Panc1 (cell line): ENCODE results near the gene AMN. TPM values are rescaled to one million over a fixed set of nuclear protein-coding genes. Genes with fewer than 3 reads are reported as not detected.

ENCODE experiments used
- ATAC-seq: fragments of 200-7000 bp; cut with Tn5 transposase; 2 replicates; pipeline ENCODE4 v1.9.1; 2020; ENCODE audit warnings: mild to moderate bottlenecking, moderate library complexity
- BruUV-seq: library from RNA; stranded (reverse); fragments of 400-500 nt; replicated peaks from 2 replicates; lab custom pipeline; 2021; lab: Mats Ljungman, UMichigan
- CTCF ChIA-PET: fragments of 300-600 bp; sonication (Branson Sonifier 250); formaldehyde crosslinking; loops from one replicate; lab custom pipeline; 2022; ENCODE audit warnings: antibody characterized with exemption; lab: Charles Lee
- POLR2A ChIA-PET: fragments of 300-600 bp; sonication (Branson Sonifier 250); formaldehyde crosslinking; loops from one replicate; lab custom pipeline; 2022; ENCODE audit warnings: antibody characterized with exemption; lab: Charles Lee
- DNase-seq: peaks from one replicate; pipeline ENCODE4 v3.0.0-alpha.2; 2010; ENCODE audit warnings: low read depth, low spot score
- H3K27ac ChIP-seq: 2 replicates; pipeline ENCODE4 v1.5.1; 2011; ENCODE audit warnings: mild to moderate bottlenecking, low read length, inconsistent platforms
- H3K27me3 ChIP-seq: fragments of 200-500 bp; sonication (Bioruptor generic); 2 replicates; pipeline ENCODE4 v1.6.0; 2014; ENCODE audit warnings: low read length, inconsistent platforms; ENCODE audit not compliant: control insufficient read depth, insufficient read depth
- H3K36me3 ChIP-seq: fragments of 200-500 bp; sonication (Bioruptor generic); 2 replicates; pipeline ENCODE4 v1.5.1; 2014; ENCODE audit warnings: inconsistent platforms, mild to moderate bottlenecking, low read length, moderate library complexity; ENCODE audit not compliant: control insufficient read depth, insufficient read depth
- H3K4me1 ChIP-seq: 2 replicates; pipeline ENCODE4 v1.5.1; 2011; ENCODE audit warnings: inconsistent platforms, mild to moderate bottlenecking, low read length, moderate library complexity; ENCODE audit not compliant: control insufficient read depth, insufficient read depth
- H3K4me3 ChIP-seq, 2 experiments: 2 replicates each; pipeline ENCODE4 v1.5.1; 2011 to 2012; ENCODE audit warnings: low read depth in 2 of 2, low read length in 2 of 2, mild to moderate bottlenecking in 2 of 2, inconsistent platforms in 1 of 2, moderate library complexity in 1 of 2
- H3K9me3 ChIP-seq: fragments of 200-500 bp; sonication (Bioruptor generic); 2 replicates; pipeline ENCODE4 v1.5.1; 2014; ENCODE audit warnings: low read depth, mild to moderate bottlenecking, inconsistent platforms, low read length, moderate library complexity; ENCODE audit not compliant: control insufficient read depth, insufficient read depth
- CTCF ChIP-seq: fragments of 450-650 bp; IDR thresholded peaks from 2 replicates; pipeline ENCODE4 v1.5.1; 2017; ENCODE audit warnings: mild to moderate bottlenecking
- POLR2AphosphoS5 ChIP-seq: IDR thresholded peaks from 2 replicates; pipeline ENCODE4 v1.6.1; 2012; ENCODE audit warnings: mild to moderate bottlenecking, low read depth, low read length, moderate library complexity
- REST ChIP-seq, 2 experiments: IDR thresholded peaks; 2 replicates each; pipeline ENCODE4 v1.6.1; 2011 to 2012; ENCODE audit warnings: low read depth in 2 of 2, control low read depth in 1 of 2, low read length in 1 of 2, mild to moderate bottlenecking in 1 of 2, moderate library complexity in 1 of 2; ENCODE audit not compliant: insufficient read depth in 1 of 2
- SIN3A ChIP-seq: IDR thresholded peaks from 2 replicates; pipeline ENCODE4 v1.6.1; 2012; ENCODE audit warnings: low read depth, mild to moderate bottlenecking, low read length, moderate library complexity, borderline replicate concordance; ENCODE audit not compliant: insufficient read depth
- TCF7L2 ChIP-seq: IDR thresholded peaks from 2 replicates; pipeline ENCODE4 v1.6.1; 2011; ENCODE audit warnings: mild to moderate bottlenecking, low read depth, low read length, inconsistent platforms
- in situ Hi-C: cut with HindIII; loops from 2 replicates; pipeline ENCODE4 v1.10.0; 2016; ENCODE audit warnings: low sequenced_read_pairs, low pct_unique_long_range_greater_than_20kb
- intact Hi-C: fragments of 100-400 bp; cut with micrococcal nuclease; formaldehyde crosslinking; loops from one replicate; pipeline ENCODE4 v1.10.0; 2022; ENCODE audit not compliant: unreplicated experiment
- total RNA-seq: library from RNA; stranded (reverse); gene quantifications from one replicate; pipeline ENCODE4 v1.2.1, GENCODE V29; 2021; ENCODE audit not compliant: unreplicated experiment

The AMN gene
- total RNA-seq, 1 experiment from 2014 or later: 0.44 TPM

GRCh38 chr14:102979406-102979805 lies 56.9 kb downstream of the AMN start:
- intact Hi-C loops: no loop called here
- in situ Hi-C loops: no loop called here
- Histone ChIP-seq H3K4me1 (no peaks in the 10 kb centered on the region), H3K36me3 (0 out of 2 replicates have a peak, but pooled peaks cover 2% of the 10 kb centered on the region), H3K27me3 (no peaks in the 10 kb centered on the region), H3K4me3 (no peak overlapping the region), H3K27ac (no peak overlapping the region), H3K9me3 (no peaks in the 10 kb centered on the region)
- no peak for DNase-seq
- no TSS peak for BruUV-seq
- TF ChIP-seq SIN3A (no peak), CTCF (no peak), TCF7L2 (no peak), POLR2AphosphoS5 (no peak), REST (IDR thresholded peaks at IDR 0.05; ENCODE audit: insufficient read depth in 1 of 2, low read depth in 2 of 2, low read length in 1 of 2) (no peak)
- no peak for ATAC-seq
- CTCF ChIA-PET: no interaction called here
- POLR2A ChIA-PET: no interaction called here

GRCh38 chr14:102980409-102980810 lies 57.9 kb downstream of the AMN start:
- CTCF ChIA-PET: no interaction called here
- H3K27me3 ChIP-seq: no peaks in the 10 kb centered on the region
- intact Hi-C loops: no loop called here
- in situ Hi-C loops: no loop called here
- no TSS peak for BruUV-seq
- H3K27ac ChIP-seq: no peak overlapping the region
- no peaks in the 10 kb centered on the region for H3K4me1 ChIP-seq
- H3K4me3 ChIP-seq: no peak overlapping the region
- no peaks in the 10 kb centered on the region for H3K9me3 ChIP-seq
- DNase-seq (no peak), ATAC-seq (no peak)
- no peak for TF ChIP-seq TCF7L2
- TF ChIP-seq REST (IDR thresholded peaks at IDR 0.05; ENCODE audit: insufficient read depth in 1 of 2, low read depth in 2 of 2, low read length in 1 of 2): no peak
- no peak for TF ChIP-seq CTCF
- no peak for TF ChIP-seq SIN3A
- TF ChIP-seq POLR2AphosphoS5: no peak
- 0 out of 2 replicates have a peak, but pooled peaks cover 2% of the 10 kb centered on the region for H3K36me3 ChIP-seq
- POLR2A ChIA-PET: no interaction called here
